GM19468 (cell line): Measurements from ENCODE around the gene PPFIA4.
"Not testable (repeated sequence)": the region's sequence is repeated elsewhere in the genome, so short reads cannot be mapped to it uniquely, and the experiment has no call there.

ENCODE experiments used
- ATAC-seq: cut with Tn5 transposase; IDR thresholded peaks from one replicate; pipeline ENCODE4 v1.9.1; 2021; ENCODE audit warnings: mild to moderate bottlenecking, moderate library complexity, moderate number of reproducible peaks; ENCODE audit not compliant: unreplicated experiment; ENCODE audit errors: extremely low read depth

Gene PPFIA4

GRCh38 chr1:203011582-203011981 is 14.7 kb upstream of the PPFIA4 start:
- no peak for ATAC-seq

- no peak for ATAC-seq
Observed at GRCh38 chr1:203017061-203017460, 9.2 kb upstream of the PPFIA4 start.

- no peak for ATAC-seq
Observed at GRCh38 chr1:203017692-203018091, 8.6 kb upstream of the PPFIA4 start.

- ATAC-seq = not testable (repeated sequence)
Observed at GRCh38 chr1:203022855-203023254, 3.4 kb upstream of the PPFIA4 start.

GRCh38 chr1:203025686-203026030 is 633 bp upstream of the PPFIA4 start:
- no peak for ATAC-seq

GRCh38 chr1:203026666-203027663 is 674 bp downstream of the PPFIA4 start:
- ATAC-seq = no peak

GRCh38 chr1:203028067-203028783 is 1.9 kb downstream of the PPFIA4 start:
- no peak for ATAC-seq

GRCh38 chr1:203028784-203029553 is 2.7 kb downstream of the PPFIA4 start:
- ATAC-seq = no peak

GRCh38 chr1:203031467-203031866 is 5.2 kb downstream of the PPFIA4 start:
- ATAC-seq = no peak

- ATAC-seq = no peak
Observed at GRCh38 chr1:203033287-203033686, 7.0 kb downstream of the PPFIA4 start.

GRCh38 chr1:203033917-203034316 is 7.6 kb downstream of the PPFIA4 start:
- ATAC-seq = no peak

- no peak for ATAC-seq
Observed at GRCh38 chr1:203034422-203035110, 8.3 kb downstream of the PPFIA4 start.

- no peak for ATAC-seq
Observed at GRCh38 chr1:203035111-203036000, 9.1 kb downstream of the PPFIA4 start.

- no peak for ATAC-seq
Observed at GRCh38 chr1:203036135-203036534, 9.8 kb downstream of the PPFIA4 start.

- no peak for ATAC-seq
Observed at GRCh38 chr1:203036537-203036936, 10.2 kb downstream of the PPFIA4 start.

- ATAC-seq = no peak
Observed at GRCh38 chr1:203037509-203038190, 11.4 kb downstream of the PPFIA4 start.

GRCh38 chr1:203038217-203038741 is 12.0 kb downstream of the PPFIA4 start:
- no peak for ATAC-seq

- no peak for ATAC-seq
Observed at GRCh38 chr1:203038891-203039608, 12.8 kb downstream of the PPFIA4 start.
